SK-N-MC (cell line): ENCODE results near the gene DNAAF5.
"Not testable (repeated sequence)": the region's sequence is repeated elsewhere in the genome, so short reads cannot be mapped to it uniquely, and the experiment has no call there.

Source experiments
- EZH2 ChIP-seq: fragments of 200-600 bp; sonication (generic); IDR thresholded peaks from one replicate; pipeline ENCODE4 v1.6.1; 2017; ENCODE audit warnings: antibody characterized with exemption
- POLR2AphosphoS5 ChIP-seq: IDR thresholded peaks from 2 replicates; pipeline ENCODE4 v1.6.1; 2012; ENCODE audit warnings: mild to moderate bottlenecking, low read depth, low read length, borderline replicate concordance

DNA sequence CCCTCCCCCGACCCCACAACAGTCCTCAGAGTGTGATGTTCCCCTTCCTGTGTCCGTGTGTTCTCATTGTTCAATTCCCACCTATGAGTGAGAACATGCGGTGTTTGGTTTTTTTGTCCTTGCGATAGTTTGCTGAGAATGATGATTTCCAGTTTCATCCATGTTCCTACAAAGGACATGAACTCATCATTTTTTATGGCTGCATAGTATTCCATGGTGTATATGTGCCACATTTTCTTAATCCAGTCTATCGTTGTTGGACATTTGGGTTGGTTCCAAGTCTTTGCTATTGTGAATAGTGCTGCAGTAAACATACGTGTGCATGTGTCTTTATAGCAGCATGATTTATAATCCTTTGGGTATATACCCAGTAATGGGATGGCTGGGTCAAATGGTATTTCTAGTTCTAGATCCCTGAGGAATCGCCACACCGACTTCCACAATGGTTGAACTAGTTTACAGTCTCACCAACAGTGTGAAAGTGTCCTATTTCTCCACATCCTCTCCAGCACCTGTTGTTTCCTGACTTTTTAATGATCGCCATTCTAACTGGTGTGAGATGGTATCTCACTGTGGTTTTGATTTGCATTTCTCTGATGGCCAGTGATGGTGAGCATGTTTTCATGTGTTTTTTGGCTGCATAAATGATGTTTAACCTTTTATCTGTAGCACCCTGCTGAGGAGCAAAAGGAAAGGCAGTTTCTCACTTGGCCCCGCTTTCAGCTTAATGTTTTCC, 70.1 kb downstream of the DNAAF5 start:
- not testable (repeated sequence) for TF ChIP-seq POLR2AphosphoS5, EZH2
